ENCODE measurements around the gene TRIM60. TPM values are rescaled to one million over a fixed set of nuclear protein-coding genes. Genes with fewer than 3 reads are reported as not detected.
"Not testable (repeated sequence)": the region's sequence is repeated elsewhere in the genome, so short reads cannot be mapped to it uniquely, and the experiment has no call there.

TRIM60 gene
- total RNA-seq, 1 donor from 2014 or later, result not detected

- peaks cover 15% of the 10 kb centered on the region for H3K36me3 Mint-ChIP-seq (ENCODE audit: unreplicated experiment)
- no peaks in the 10 kb centered on the region for H3K4me1 Mint-ChIP-seq (ENCODE audit: unreplicated experiment)
- H3K9me3 Mint-ChIP-seq (ENCODE audit: unreplicated experiment), result no peaks in the 10 kb centered on the region
Observed at GRCh38 chr4:165079476-165079875, 47.7 kb downstream of the TRIM60 start.

GRCh38 chr4:165084787-165085186 lies 53.0 kb downstream of the TRIM60 start:
- H3K27me3 Mint-ChIP-seq (ENCODE audit: unreplicated experiment); H3K27ac Mint-ChIP-seq (ENCODE audit: unreplicated experiment); H3K4me1 Mint-ChIP-seq (ENCODE audit: unreplicated experiment); H3K9me3 Mint-ChIP-seq (ENCODE audit: unreplicated experiment); H3K4me3 Mint-ChIP-seq (ENCODE audit: unreplicated experiment): not testable (repeated sequence)
- peak; percentile 73 for DNase-seq (ENCODE audit: extremely low spot score, unreplicated experiment)
- peaks cover 22% of the 10 kb centered on the region for H3K36me3 Mint-ChIP-seq (ENCODE audit: unreplicated experiment)

More at GRCh38 chr4:165079476-165079875, 47.7 kb downstream of the TRIM60 start:
- no peaks in the 10 kb centered on the region for H3K27me3 Mint-ChIP-seq (ENCODE audit: unreplicated experiment)
- TF ChIP-seq, protein P1, sequence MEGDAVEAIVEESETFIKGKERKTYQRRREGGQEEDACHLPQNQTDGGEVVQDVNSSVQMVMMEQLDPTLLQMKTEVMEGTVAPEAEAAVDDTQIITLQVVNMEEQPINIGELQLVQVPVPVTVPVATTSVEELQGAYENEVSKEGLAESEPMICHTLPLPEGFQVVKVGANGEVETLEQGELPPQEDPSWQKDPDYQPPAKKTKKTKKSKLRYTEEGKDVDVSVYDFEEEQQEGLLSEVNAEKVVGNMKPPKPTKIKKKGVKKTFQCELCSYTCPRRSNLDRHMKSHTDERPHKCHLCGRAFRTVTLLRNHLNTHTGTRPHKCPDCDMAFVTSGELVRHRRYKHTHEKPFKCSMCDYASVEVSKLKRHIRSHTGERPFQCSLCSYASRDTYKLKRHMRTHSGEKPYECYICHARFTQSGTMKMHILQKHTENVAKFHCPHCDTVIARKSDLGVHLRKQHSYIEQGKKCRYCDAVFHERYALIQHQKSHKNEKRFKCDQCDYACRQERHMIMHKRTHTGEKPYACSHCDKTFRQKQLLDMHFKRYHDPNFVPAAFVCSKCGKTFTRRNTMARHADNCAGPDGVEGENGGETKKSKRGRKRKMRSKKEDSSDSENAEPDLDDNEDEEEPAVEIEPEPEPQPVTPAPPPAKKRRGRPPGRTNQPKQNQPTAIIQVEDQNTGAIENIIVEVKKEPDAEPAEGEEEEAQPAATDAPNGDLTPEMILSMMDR (IDR thresholded peaks at IDR 0.05), result no peak
- H3K4me3 Mint-ChIP-seq (ENCODE audit: unreplicated experiment), result no peak overlapping the region
- no peak for DNase-seq (ENCODE audit: extremely low spot score, unreplicated experiment)
- H3K27ac Mint-ChIP-seq (ENCODE audit: unreplicated experiment), result no peak overlapping the region

DNA sequence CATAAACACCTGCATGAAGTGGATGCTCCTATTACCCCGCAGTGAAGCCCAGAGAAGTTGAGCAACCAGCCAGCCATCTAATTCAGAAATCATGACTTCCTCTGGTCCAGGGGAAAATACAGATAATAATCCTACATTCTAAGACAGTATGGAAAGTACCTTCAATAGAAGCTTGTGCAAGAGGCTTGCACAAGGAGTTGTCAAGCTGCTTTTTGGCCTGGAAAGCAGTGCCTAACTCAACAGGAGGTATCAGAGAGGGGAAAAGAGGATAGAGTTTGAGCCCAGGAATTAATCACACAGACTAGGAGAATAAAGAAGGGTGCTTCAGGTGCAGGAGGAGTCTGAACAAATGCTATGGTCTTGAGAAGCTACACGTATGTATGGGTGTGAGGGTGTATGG lies 54.1 kb downstream of the TRIM60 start:
- Mint-ChIP-seq H3K36me3 (ENCODE audit: unreplicated experiment) (peaks cover 22% of the 10 kb centered on the region), H3K27me3 (ENCODE audit: unreplicated experiment) (no peaks in the 10 kb centered on the region), H3K4me3 (ENCODE audit: unreplicated experiment) (no peak overlapping the region)

GRCh38 chr4:165088366-165088765 lies 56.6 kb downstream of the TRIM60 start:
- H3K4me1 Mint-ChIP-seq (ENCODE audit: unreplicated experiment), result no peaks in the 10 kb centered on the region
- no peak overlapping the region for H3K27ac Mint-ChIP-seq (ENCODE audit: unreplicated experiment)
- H3K27me3 Mint-ChIP-seq (ENCODE audit: unreplicated experiment), result no peaks in the 10 kb centered on the region
- DNase-seq (ENCODE audit: extremely low spot score, unreplicated experiment), result no peak
- no peaks in the 10 kb centered on the region for H3K9me3 Mint-ChIP-seq (ENCODE audit: unreplicated experiment)
- TF ChIP-seq, protein P1 (IDR thresholded peaks at IDR 0.05), result no peak
- H3K36me3 Mint-ChIP-seq (ENCODE audit: unreplicated experiment), result peaks cover 25% of the 10 kb centered on the region
- no peak overlapping the region for H3K4me3 Mint-ChIP-seq (ENCODE audit: unreplicated experiment)

More for the DNA sequence above, 54.1 kb downstream of the TRIM60 start:
- DNase-seq (ENCODE audit: extremely low spot score, unreplicated experiment), result no peak
- TF ChIP-seq, protein P1 (IDR thresholded peaks at IDR 0.05), result no peak
- Mint-ChIP-seq H3K27ac (ENCODE audit: unreplicated experiment) (no peak overlapping the region), H3K4me1 (ENCODE audit: unreplicated experiment) (no peaks in the 10 kb centered on the region), H3K9me3 (ENCODE audit: unreplicated experiment) (no peaks in the 10 kb centered on the region)

Other genes with a start within 250 kb of the TRIM60 start
- gene APELA, start 154.8 kb upstream of the TRIM60 start, total RNA-seq, result not detected in 2 replicates
- gene TRIM61, start 54.3 kb upstream of the TRIM60 start, total RNA-seq, result not detected in 2 replicates
- not detected in 2 replicates for gene TRIM75, start 21.9 kb downstream of the TRIM60 start, total RNA-seq
- gene TMEM192, start 80.9 kb downstream of the TRIM60 start, total RNA-seq, result 17.6 and 23.3 TPM in 2 replicates
- 19.1 and 20.5 TPM in 2 replicates for gene KLHL2, start 175.6 kb downstream of the TRIM60 start, total RNA-seq